Measurements from ENCODE around the gene RPL27. TPM values are rescaled to one million over a fixed set of nuclear protein-coding genes. Genes with fewer than 3 reads are reported as not detected.
A peak's percentile ranks its signal among the peaks of the same experiment; 100 is the strongest.

The RPL27 gene
- total and polyA plus RNA-seq, 2 of the 13 experiments (the other 11 are each of a cell fraction or from before 2014, with no cell fraction given): 1,585 to 5,840 TPM

DNA sequence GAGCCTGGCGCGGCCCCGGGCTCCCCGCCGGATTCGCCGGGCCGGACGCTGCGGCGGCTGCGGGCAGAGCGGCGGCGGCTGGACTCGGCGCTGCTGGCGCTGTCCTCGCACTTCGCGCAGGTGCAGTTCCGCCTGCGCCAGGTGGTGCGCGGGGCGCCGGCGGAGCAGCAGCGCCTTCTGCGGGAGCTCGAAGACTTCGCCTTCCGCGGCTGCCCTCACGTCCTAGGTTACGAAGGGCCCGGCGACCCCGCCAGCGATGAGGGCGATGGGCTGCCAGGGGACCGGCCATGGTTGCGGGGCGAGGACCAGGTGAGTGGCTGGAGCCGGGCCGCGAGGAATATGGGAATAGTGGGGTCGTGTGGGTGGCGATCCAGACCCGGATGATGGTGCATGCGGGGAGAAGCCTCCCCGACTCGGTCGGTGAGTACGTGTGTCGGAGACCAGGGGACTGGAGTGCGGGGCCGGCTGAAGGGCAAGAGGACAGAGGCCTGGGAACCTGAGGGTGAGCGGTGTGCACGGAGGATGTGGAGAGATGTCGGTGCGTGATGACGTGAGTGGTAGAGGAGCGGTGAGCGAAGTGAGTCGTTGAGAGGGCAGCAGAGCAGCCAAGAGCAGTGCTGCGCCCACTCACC lies 17.3 kb upstream of the RPL27 start (continued):
- TF ChIP-seq ZNF441 (CRISPR knock-in tag; IDR thresholded peaks at IDR 0.05; ENCODE audit: borderline replicate concordance): peak; percentile 83; the same call in 1 of the 2 replicates
- TF ChIP-seq AGO2 (optimal IDR thresholded peaks at IDR 0.05; ENCODE audit: low read depth, low read length): peak; percentile 80
- no peak for TF ChIP-seq MATR3 (CRISPR knock-in tag; IDR thresholded peaks at IDR 0.05)
- TF ChIP-seq GLI4 (CRISPR knock-in tag; IDR thresholded peaks at IDR 0.05; ENCODE audit: borderline replicate concordance): 0 out of 2 replicates have a peak, but pooled peaks have one; percentile 47
- TF ChIP-seq, protein P1, sequence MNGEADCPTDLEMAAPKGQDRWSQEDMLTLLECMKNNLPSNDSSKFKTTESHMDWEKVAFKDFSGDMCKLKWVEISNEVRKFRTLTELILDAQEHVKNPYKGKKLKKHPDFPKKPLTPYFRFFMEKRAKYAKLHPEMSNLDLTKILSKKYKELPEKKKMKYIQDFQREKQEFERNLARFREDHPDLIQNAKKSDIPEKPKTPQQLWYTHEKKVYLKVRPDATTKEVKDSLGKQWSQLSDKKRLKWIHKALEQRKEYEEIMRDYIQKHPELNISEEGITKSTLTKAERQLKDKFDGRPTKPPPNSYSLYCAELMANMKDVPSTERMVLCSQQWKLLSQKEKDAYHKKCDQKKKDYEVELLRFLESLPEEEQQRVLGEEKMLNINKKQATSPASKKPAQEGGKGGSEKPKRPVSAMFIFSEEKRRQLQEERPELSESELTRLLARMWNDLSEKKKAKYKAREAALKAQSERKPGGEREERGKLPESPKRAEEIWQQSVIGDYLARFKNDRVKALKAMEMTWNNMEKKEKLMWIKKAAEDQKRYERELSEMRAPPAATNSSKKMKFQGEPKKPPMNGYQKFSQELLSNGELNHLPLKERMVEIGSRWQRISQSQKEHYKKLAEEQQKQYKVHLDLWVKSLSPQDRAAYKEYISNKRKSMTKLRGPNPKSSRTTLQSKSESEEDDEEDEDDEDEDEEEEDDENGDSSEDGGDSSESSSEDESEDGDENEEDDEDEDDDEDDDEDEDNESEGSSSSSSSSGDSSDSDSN (CRISPR knock-in tag; IDR thresholded peaks at IDR 0.05): peak; percentile 95
- TF ChIP-seq, protein P2, sequence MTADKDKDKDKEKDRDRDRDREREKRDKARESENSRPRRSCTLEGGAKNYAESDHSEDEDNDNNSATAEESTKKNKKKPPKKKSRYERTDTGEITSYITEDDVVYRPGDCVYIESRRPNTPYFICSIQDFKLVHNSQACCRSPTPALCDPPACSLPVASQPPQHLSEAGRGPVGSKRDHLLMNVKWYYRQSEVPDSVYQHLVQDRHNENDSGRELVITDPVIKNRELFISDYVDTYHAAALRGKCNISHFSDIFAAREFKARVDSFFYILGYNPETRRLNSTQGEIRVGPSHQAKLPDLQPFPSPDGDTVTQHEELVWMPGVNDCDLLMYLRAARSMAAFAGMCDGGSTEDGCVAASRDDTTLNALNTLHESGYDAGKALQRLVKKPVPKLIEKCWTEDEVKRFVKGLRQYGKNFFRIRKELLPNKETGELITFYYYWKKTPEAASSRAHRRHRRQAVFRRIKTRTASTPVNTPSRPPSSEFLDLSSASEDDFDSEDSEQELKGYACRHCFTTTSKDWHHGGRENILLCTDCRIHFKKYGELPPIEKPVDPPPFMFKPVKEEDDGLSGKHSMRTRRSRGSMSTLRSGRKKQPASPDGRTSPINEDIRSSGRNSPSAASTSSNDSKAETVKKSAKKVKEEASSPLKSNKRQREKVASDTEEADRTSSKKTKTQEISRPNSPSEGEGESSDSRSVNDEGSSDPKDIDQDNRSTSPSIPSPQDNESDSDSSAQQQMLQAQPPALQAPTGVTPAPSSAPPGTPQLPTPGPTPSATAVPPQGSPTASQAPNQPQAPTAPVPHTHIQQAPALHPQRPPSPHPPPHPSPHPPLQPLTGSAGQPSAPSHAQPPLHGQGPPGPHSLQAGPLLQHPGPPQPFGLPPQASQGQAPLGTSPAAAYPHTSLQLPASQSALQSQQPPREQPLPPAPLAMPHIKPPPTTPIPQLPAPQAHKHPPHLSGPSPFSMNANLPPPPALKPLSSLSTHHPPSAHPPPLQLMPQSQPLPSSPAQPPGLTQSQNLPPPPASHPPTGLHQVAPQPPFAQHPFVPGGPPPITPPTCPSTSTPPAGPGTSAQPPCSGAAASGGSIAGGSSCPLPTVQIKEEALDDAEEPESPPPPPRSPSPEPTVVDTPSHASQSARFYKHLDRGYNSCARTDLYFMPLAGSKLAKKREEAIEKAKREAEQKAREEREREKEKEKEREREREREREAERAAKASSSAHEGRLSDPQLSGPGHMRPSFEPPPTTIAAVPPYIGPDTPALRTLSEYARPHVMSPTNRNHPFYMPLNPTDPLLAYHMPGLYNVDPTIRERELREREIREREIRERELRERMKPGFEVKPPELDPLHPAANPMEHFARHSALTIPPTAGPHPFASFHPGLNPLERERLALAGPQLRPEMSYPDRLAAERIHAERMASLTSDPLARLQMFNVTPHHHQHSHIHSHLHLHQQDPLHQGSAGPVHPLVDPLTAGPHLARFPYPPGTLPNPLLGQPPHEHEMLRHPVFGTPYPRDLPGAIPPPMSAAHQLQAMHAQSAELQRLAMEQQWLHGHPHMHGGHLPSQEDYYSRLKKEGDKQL (CRISPR knock-in tag; IDR thresholded peaks at IDR 0.05; ENCODE audit: low read depth): no peak
- no peak for TF ChIP-seq ZFP36 (IDR thresholded peaks at IDR 0.05; ENCODE audit: borderline replicate concordance, low read depth, low read length, partially characterized antibody)
- TF ChIP-seq MXD4 (CRISPR knock-in tag; IDR thresholded peaks at IDR 0.05): peak; percentile 2; the same call in 1 of the 2 replicates
- TF ChIP-seq ZNF446 (CRISPR knock-in tag; IDR thresholded peaks at IDR 0.05): peak; percentile 79; the same call in 1 of the 2 replicates
- 0 out of 2 replicates have a peak, but pooled peaks have one; percentile 6 for TF ChIP-seq ZSCAN20 (CRISPR knock-in tag; IDR thresholded peaks at IDR 0.05; ENCODE audit: borderline replicate concordance)
- TF ChIP-seq, protein P3, sequence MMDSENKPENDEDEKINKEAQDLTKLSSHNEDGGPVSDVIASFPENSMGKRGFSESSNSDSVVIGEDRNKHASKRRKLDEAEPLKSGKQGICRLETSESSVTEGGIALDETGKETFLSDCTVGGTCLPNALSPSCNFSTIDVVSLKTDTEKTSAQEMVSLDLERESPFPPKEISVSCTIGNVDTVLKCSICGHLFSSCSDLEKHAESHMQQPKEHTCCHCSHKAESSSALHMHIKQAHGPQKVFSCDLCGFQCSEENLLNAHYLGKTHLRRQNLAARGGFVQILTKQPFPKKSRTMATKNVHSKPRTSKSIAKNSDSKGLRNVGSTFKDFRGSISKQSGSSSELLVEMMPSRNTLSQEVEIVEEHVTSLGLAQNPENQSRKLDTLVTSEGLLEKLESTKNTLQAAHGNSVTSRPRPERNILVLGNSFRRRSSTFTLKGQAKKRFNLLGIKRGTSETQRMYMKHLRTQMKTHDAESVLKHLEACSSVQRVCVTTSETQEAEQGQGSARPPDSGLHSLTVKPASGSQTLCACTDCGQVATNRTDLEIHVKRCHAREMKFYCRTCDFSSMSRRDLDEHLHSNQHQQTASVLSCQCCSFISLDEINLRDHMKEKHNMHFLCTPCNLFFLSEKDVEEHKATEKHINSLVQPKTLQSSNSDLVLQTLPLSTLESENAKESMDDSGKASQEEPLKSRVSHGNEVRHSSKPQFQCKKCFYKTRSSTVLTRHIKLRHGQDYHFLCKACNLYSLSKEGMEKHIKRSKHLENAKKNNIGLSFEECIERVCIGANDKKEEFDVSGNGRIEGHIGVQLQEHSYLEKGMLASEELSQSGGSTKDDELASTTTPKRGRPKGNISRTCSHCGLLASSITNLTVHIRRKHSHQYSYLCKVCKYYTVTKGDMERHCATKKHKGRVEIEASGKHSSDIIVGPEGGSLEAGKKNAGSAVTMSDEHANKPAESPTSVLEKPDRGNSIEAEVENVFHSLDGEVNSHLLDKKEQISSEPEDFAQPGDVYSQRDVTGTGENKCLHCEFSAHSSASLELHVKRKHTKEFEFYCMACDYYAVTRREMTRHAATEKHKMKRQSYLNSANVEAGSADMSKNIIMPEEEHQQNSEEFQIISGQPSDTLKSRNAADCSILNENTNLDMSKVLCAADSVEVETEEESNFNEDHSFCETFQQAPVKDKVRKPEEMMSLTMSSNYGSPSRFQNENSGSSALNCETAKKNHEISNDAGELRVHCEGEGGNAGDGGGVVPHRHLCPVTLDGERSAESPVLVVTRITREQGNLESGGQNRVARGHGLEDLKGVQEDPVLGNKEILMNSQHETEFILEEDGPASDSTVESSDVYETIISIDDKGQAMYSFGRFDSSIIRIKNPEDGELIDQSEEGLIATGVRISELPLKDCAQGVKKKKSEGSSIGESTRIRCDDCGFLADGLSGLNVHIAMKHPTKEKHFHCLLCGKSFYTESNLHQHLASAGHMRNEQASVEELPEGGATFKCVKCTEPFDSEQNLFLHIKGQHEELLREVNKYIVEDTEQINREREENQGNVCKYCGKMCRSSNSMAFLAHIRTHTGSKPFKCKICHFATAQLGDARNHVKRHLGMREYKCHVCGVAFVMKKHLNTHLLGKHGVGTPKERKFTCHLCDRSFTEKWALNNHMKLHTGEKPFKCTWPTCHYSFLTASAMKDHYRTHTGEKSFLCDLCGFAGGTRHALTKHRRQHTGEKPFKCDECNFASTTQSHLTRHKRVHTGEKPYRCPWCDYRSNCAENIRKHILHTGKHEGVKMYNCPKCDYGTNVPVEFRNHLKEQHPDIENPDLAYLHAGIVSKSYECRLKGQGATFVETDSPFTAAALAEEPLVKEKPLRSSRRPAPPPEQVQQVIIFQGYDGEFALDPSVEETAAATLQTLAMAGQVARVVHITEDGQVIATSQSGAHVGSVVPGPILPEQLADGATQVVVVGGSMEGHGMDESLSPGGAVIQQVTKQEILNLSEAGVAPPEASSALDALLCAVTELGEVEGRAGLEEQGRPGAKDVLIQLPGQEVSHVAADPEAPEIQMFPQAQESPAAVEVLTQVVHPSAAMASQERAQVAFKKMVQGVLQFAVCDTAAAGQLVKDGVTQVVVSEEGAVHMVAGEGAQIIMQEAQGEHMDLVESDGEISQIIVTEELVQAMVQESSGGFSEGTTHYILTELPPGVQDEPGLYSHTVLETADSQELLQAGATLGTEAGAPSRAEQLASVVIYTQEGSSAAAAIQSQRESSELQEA (CRISPR knock-in tag; IDR thresholded peaks at IDR 0.05; ENCODE audit: not compliant biosample characterization): peak; percentile 88
- no peak for TF ChIP-seq ATM (IDR thresholded peaks at IDR 0.05; ENCODE audit: borderline replicate concordance)

All from HepG2 (cell line).